ENCODE measurements around the gene EDC4. TPM values are rescaled to one million over a fixed set of nuclear protein-coding genes. Genes with fewer than 3 reads are reported as not detected.

Gene EDC4
- total and polyA plus RNA-seq, 2 of the 8 experiments (the other 6 are each of a cell fraction or from before 2014, with no cell fraction given), result 58.5 to 72.7 TPM

- TF ChIP-seq, protein P1, sequence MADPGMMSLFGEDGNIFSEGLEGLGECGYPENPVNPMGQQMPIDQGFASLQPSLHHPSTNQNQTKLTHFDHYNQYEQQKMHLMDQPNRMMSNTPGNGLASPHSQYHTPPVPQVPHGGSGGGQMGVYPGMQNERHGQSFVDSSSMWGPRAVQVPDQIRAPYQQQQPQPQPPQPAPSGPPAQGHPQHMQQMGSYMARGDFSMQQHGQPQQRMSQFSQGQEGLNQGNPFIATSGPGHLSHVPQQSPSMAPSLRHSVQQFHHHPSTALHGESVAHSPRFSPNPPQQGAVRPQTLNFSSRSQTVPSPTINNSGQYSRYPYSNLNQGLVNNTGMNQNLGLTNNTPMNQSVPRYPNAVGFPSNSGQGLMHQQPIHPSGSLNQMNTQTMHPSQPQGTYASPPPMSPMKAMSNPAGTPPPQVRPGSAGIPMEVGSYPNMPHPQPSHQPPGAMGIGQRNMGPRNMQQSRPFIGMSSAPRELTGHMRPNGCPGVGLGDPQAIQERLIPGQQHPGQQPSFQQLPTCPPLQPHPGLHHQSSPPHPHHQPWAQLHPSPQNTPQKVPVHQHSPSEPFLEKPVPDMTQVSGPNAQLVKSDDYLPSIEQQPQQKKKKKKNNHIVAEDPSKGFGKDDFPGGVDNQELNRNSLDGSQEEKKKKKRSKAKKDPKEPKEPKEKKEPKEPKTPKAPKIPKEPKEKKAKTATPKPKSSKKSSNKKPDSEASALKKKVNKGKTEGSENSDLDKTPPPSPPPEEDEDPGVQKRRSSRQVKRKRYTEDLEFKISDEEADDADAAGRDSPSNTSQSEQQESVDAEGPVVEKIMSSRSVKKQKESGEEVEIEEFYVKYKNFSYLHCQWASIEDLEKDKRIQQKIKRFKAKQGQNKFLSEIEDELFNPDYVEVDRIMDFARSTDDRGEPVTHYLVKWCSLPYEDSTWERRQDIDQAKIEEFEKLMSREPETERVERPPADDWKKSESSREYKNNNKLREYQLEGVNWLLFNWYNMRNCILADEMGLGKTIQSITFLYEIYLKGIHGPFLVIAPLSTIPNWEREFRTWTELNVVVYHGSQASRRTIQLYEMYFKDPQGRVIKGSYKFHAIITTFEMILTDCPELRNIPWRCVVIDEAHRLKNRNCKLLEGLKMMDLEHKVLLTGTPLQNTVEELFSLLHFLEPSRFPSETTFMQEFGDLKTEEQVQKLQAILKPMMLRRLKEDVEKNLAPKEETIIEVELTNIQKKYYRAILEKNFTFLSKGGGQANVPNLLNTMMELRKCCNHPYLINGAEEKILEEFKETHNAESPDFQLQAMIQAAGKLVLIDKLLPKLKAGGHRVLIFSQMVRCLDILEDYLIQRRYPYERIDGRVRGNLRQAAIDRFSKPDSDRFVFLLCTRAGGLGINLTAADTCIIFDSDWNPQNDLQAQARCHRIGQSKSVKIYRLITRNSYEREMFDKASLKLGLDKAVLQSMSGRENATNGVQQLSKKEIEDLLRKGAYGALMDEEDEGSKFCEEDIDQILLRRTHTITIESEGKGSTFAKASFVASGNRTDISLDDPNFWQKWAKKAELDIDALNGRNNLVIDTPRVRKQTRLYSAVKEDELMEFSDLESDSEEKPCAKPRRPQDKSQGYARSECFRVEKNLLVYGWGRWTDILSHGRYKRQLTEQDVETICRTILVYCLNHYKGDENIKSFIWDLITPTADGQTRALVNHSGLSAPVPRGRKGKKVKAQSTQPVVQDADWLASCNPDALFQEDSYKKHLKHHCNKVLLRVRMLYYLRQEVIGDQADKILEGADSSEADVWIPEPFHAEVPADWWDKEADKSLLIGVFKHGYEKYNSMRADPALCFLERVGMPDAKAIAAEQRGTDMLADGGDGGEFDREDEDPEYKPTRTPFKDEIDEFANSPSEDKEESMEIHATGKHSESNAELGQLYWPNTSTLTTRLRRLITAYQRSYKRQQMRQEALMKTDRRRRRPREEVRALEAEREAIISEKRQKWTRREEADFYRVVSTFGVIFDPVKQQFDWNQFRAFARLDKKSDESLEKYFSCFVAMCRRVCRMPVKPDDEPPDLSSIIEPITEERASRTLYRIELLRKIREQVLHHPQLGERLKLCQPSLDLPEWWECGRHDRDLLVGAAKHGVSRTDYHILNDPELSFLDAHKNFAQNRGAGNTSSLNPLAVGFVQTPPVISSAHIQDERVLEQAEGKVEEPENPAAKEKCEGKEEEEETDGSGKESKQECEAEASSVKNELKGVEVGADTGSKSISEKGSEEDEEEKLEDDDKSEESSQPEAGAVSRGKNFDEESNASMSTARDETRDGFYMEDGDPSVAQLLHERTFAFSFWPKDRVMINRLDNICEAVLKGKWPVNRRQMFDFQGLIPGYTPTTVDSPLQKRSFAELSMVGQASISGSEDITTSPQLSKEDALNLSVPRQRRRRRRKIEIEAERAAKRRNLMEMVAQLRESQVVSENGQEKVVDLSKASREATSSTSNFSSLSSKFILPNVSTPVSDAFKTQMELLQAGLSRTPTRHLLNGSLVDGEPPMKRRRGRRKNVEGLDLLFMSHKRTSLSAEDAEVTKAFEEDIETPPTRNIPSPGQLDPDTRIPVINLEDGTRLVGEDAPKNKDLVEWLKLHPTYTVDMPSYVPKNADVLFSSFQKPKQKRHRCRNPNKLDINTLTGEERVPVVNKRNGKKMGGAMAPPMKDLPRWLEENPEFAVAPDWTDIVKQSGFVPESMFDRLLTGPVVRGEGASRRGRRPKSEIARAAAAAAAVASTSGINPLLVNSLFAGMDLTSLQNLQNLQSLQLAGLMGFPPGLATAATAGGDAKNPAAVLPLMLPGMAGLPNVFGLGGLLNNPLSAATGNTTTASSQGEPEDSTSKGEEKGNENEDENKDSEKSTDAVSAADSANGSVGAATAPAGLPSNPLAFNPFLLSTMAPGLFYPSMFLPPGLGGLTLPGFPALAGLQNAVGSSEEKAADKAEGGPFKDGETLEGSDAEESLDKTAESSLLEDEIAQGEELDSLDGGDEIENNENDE (IDR thresholded peaks at IDR 0.05; ENCODE audit: insufficient replicate concordance, low read length), result no peak
- TF ChIP-seq POLR2AphosphoS5 (IDR thresholded peaks at IDR 0.05; ENCODE audit: low read depth, low read length) (no peak), RNF2 (IDR thresholded peaks at IDR 0.05; ENCODE audit: borderline replicate concordance, low read depth, low read length, missing control alignments, poor library complexity, severe bottlenecking) (no peak), FOSL1 (IDR thresholded peaks at IDR 0.05; ENCODE audit: insufficient read depth, low read depth, low read length) (no peak)
These were observed 36.3 kb downstream of the EDC4 start (continued) for GRCh38 chr16:67909056-67909742.

Data from H1 (cell line).